Testis (tissue), 3 donors: ENCODE data around the gene RASGRP4. TPM values are rescaled to one million over a fixed set of nuclear protein-coding genes. Genes with fewer than 3 reads are reported as not detected.

ENCODE experiments used
- DNase-seq: peaks from one replicate; pipeline ENCODE4 v3.0.0-alpha.2; 2019
- H3K27ac ChIP-seq, 2 donors: fragments of 200-600 bp; sonication (generic); one replicate each; pipeline ENCODE4 v1.5.1; 2019
- H3K27me3 ChIP-seq: fragments of 200-600 bp; sonication (generic); one replicate; pipeline ENCODE4 v1.5.1; 2019
- H3K36me3 ChIP-seq: fragments of 200-600 bp; sonication (generic); one replicate; pipeline ENCODE4 v1.5.1; 2017; ENCODE audit warnings: low read depth; ENCODE audit errors: missing control alignments
- H3K4me1 ChIP-seq: fragments of 200-600 bp; sonication (generic); one replicate; pipeline ENCODE4 v1.5.1; 2019
- H3K4me3 ChIP-seq, 2 donors: fragments of 200-600 bp; sonication (generic); one replicate each; pipeline ENCODE4 v1.5.1; 2017 to 2019
- H3K9me3 ChIP-seq: fragments of 200-600 bp; sonication (generic); one replicate; pipeline ENCODE4 v1.5.1; 2017
- POLR2A ChIP-seq: fragments of 450-650 bp; IDR thresholded peaks from one replicate; pipeline ENCODE4 v1.6.1; 2017; ENCODE audit warnings: antibody characterized with exemption, mild to moderate bottlenecking, moderate library complexity
- WGBS, 2 donors: methylation state at CpG; one replicate each; pipeline ENCODE4 v1.1.5; 2018; 5-methylcytosine and 5-hydroxymethylcytosine counted together
- intact Hi-C: fragments of 100-400 bp; cut with DNase I; formaldehyde crosslinking; loops from one replicate; pipeline ENCODE4 v1.15.1; 2023; ENCODE audit warnings: low total_unique reads
- polyA plus RNA-seq: library from polyadenylated mRNA; stranded (reverse); fragments of 350-450 nt; fragmentation: Illumina TruSeq; extraction: RNeasy Lipid Tissue Mini Kit (QIAGEN cat#74804); gene quantifications from one replicate; pipeline ENCODE4 v1.2.3, GENCODE V29; 2014; ENCODE audit warnings: low read depth, low replicate concordance; ENCODE audit not compliant: insufficient read depth
- total RNA-seq, 2 donors: library from RNA; depleted of rRNA; stranded (reverse); fragments of >200 nt; gene quantifications; one replicate each; pipeline ENCODE4 v1.2.3, GENCODE V29; 2016
- TF ChIP-seq, protein P1 (sequence below), 3 experiments: fragments of 450-650 bp in 2 of 3; fragments of 200-600 bp in 1 of 3; sonication (generic) in 1 of 3; IDR thresholded peaks; one replicate each; pipeline ENCODE4 v1.5.1; 2016 to 2019; ENCODE audit warnings: antibody characterized with exemption in 3 of 3, mild to moderate bottlenecking in 2 of 3, moderate library complexity in 1 of 3

The RASGRP4 gene
- total and polyA plus RNA-seq, 3 donors from 2014 or later: 0.71 to 1.5 (median 1.3) TPM

DNA sequence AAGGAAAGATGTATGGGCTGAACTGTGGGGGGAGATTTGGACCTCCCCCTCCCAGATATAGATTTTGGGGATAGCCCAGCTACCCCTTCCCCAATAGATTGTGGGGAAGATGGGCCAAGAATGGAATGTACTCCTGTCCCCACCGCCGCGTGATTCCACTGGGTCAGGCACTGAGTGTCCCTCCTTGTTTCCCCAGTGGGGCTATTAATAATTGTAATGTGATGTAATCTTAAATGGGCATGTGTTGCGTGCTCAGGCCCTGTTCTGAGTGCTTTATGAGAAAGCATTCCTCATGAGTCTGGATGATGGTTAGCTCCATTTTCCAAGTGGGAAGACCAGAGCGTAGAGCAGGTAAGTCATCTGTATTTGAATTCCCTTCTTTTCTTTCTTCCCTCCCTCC lies 50.3 kb downstream of the RASGRP4 start:
- intact Hi-C loops: no loop called here
- no peak for DNase-seq
- TF ChIP-seq, protein P1, sequence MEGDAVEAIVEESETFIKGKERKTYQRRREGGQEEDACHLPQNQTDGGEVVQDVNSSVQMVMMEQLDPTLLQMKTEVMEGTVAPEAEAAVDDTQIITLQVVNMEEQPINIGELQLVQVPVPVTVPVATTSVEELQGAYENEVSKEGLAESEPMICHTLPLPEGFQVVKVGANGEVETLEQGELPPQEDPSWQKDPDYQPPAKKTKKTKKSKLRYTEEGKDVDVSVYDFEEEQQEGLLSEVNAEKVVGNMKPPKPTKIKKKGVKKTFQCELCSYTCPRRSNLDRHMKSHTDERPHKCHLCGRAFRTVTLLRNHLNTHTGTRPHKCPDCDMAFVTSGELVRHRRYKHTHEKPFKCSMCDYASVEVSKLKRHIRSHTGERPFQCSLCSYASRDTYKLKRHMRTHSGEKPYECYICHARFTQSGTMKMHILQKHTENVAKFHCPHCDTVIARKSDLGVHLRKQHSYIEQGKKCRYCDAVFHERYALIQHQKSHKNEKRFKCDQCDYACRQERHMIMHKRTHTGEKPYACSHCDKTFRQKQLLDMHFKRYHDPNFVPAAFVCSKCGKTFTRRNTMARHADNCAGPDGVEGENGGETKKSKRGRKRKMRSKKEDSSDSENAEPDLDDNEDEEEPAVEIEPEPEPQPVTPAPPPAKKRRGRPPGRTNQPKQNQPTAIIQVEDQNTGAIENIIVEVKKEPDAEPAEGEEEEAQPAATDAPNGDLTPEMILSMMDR (IDR thresholded peaks at IDR 0.05): no peak
- TF ChIP-seq POLR2A: no peak
- no peak overlapping the region for H3K27ac ChIP-seq
- H3K4me1 ChIP-seq: peaks cover 13% of the 10 kb centered on the region
- no peaks in the 10 kb centered on the region for H3K36me3 ChIP-seq
- H3K27me3 ChIP-seq: no peaks in the 10 kb centered on the region
- H3K4me3 ChIP-seq: peak overlapping the region in 1 of 2 donors; percentile 99
- 37 to 46% methylated on average over 5 of the region's 5 CpGs for WGBS, 2 donors
- no peaks in the 10 kb centered on the region for H3K9me3 ChIP-seq

DNA sequence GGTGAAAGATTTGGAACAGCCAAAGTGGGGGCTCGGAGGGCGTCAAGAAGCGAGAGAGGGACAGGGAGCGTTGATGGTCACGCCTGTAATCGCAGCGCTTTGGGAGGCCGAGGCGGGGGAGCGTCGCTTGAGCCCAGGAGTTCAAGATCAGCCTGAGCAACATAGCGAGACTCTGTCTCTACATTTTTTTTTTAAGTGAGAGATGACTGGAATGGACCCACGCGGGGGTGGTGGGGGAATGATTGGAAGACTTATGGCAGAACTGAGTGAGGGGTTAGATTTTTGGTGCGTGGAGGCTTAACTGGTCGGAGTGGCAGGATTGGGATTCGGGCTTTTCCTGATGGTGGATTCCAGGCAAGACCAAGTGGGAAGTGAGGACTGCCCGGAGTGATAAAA lies 50.9 kb downstream of the RASGRP4 start:
- Histone ChIP-seq H3K9me3 (no peaks in the 10 kb centered on the region), H3K4me3 (peak overlapping the region; percentile 90 to 99), H3K36me3 (no peaks in the 10 kb centered on the region), H3K27ac (peak overlapping the region; percentile 90 to 94), H3K4me1 (peaks cover 13% of the 10 kb centered on the region), H3K27me3 (no peaks in the 10 kb centered on the region)
- 1 to 2% methylated on average over 18 of the region's 18 CpGs for WGBS, 2 donors
- no peak for DNase-seq
- TF ChIP-seq, protein P1 (IDR thresholded peaks at IDR 0.05): no peak
- no peak for TF ChIP-seq POLR2A
- intact Hi-C loops: no loop called here

DNA sequence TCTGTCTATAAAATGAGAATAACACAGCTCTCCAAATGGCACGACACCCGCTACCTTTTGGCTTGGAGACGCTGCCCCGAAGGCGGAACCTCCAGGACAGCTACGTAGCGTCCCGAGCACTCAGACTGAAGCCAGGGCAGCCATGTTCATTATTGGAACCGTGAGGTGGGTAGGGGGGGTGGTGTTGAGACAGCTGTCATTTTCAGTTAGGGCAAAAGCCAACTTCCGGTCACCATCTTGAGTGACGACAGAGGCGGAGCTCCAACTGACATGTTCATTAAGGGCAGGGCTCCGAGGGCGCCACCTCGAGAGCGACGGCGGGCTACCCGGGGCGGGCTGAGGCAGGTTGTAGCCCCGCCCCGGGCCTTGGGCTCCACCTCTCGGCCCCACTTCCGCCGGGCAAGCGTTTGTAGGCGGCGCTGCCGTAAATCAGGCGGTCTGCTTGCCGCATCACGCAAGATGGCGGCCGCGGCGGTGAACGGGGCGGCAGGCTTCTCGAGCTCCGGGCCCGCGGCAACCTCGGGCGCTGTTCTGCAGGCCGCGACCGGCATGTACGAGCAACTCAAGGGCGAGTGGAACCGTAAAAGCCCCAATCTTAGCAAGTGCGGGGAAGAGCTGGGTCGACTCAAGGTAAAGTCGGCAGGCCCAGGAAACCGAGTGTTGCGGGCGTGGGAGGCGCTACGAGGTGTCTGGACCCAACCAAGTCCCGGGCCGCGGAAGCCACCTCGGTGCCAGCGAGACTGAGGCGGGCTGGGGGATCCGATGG lies 51.5 kb downstream of the RASGRP4 start, which contains the start of gene PSMD8:
PSMD8 (plus strand) TSS at position 240 of the 766 bp plus-strand sequence; CDS start at position 271, 31 bp downstream.
- peak within 1 kb of the TSS; percentile 90 to 94 for H3K27ac ChIP-seq
- DNase-seq: peak; percentile 100
- peak; percentile 52 for TF ChIP-seq POLR2A
- TF ChIP-seq, protein P1 (IDR thresholded peaks at IDR 0.05): no peak
- WGBS, 2 donors: 0 to 1% methylated on average over 38 to 64 of the region's 65 CpGs
- intact Hi-C loops: no loop called here
- no peaks in the 10 kb centered on the region for H3K36me3 ChIP-seq
- no peaks in the 10 kb centered on the region for H3K9me3 ChIP-seq
- peaks cover 13% of the 10 kb centered on the region for H3K4me1 ChIP-seq
- peak within 1 kb of the TSS; percentile 90 to 99 for H3K4me3 ChIP-seq
- no peaks in the 10 kb centered on the region for H3K27me3 ChIP-seq

DNA sequence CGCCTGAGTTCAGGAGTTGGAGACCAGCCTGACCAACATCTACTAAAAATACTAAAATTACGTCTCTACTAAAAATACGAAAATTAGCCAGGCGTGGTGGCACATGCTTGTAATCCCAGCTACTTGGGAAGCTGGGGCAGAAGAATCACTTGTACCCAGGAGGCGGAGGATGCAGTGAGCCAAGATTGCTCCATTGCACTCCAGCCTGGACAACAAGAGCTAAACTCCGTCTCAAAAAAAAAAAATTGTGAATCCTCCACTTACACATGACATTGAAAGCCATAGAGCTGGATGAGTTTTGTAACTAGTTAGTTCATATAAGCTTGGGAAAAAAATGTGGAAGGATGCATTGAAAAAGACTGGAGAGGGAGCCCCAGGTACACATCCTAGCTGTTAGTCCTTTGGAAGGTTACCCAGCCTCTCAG lies 52.1 kb downstream of the RASGRP4 start:
- H3K9me3 ChIP-seq: no peaks in the 10 kb centered on the region
- peaks cover 13% of the 10 kb centered on the region for H3K4me1 ChIP-seq
- DNase-seq: no peak
- intact Hi-C loops: no loop called here
- peak overlapping the region; percentile 90 to 99 for H3K4me3 ChIP-seq
- WGBS, 2 donors: 38 to 52% methylated on average over 6 of the region's 6 CpGs
- no peak for TF ChIP-seq POLR2A
- TF ChIP-seq, protein P1 (IDR thresholded peaks at IDR 0.05): no peak
- no peaks in the 10 kb centered on the region for H3K27me3 ChIP-seq
- H3K27ac ChIP-seq: peak overlapping the region; percentile 90 to 94
- no peaks in the 10 kb centered on the region for H3K36me3 ChIP-seq
